ENCODE measurements around the gene GREM2. TPM values are rescaled to one million over a fixed set of nuclear protein-coding genes. Genes with fewer than 3 reads are reported as not detected.

Gene GREM2
- polyA plus RNA-seq, 2 donors, result 1.0 to 3.5 TPM

DNA sequence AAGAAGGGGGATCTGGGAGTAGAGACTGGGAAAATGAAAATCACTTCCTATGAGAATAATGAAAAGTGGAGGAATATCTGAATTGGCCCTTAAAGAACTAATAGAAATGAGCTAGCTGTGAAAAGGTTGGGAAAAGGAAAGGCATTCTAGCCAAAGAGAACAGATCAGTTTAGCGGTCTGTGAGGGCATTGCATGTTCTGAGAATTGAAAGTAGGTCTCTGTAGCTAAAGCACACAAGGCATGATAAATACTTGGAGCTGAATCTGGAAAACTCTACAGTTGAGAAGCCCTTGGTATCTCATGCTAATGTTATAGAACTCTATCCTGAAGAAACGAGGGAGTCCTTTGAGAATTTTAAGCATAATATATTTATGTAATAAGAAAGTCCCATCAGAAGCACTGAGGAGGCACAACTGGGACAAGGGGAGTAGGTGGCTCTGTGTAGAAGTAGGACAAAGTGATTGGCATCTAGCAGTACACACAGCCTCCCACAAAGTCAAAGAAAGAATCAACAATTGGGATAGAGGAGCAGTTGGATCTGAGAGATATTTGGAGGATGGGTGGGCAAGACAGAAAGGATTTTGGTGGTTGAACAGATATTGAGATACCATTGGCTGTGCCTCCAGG lies 78.7 kb downstream of the GREM2 start:
- H3K27me3 ChIP-seq (ENCODE audit: control insufficient read depth in 1 of 2, insufficient read depth in 2 of 2, low read length in 2 of 2), result no peaks in the 10 kb centered on the region
- no peaks in the 10 kb centered on the region for H3K36me3 ChIP-seq (ENCODE audit: control insufficient read depth in 2 of 2, insufficient read depth in 2 of 2, low read length in 1 of 2)
- H3K27ac ChIP-seq (ENCODE audit: low read depth in 2 of 2, low read length in 1 of 2), result no peak overlapping the region
- no peak overlapping the region for H3K4me3 ChIP-seq (ENCODE audit: low read depth in 1 of 2, low read length in 2 of 2)
- H3K9me3 ChIP-seq (ENCODE audit: control insufficient read depth in 2 of 2, insufficient read depth in 1 of 2, low read depth in 1 of 2, low read length in 1 of 2), result no peaks in the 10 kb centered on the region
- 63 to 73% methylated on average over 2 of the region's 2 CpGs for WGBS, 2 donors
- H3K4me1 ChIP-seq (ENCODE audit: control insufficient read depth in 2 of 2, insufficient read depth in 2 of 2, low read length in 1 of 2), result no peaks in the 10 kb centered on the region

DNA sequence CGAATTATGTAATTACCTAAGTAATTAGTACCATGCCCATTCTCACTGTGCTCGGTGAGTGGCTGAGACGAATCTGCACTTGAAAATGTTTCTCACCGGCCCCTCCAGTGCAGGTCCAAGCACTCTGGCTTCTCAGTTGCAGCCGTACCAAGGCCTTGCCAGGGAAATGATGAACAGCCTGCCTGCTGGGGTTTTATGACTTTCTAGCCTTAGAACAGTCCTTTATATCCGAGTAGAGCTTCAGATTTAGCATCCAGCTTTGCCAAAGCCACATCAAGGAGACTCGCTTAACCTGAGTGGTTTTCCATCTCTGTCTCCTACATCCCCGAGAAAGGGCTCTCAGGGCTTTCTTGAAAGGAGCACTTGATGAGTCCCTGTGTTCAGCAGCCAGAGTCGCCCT lies 83.4 kb downstream of the GREM2 start:
- Histone ChIP-seq H3K27ac (ENCODE audit: low read depth in 2 of 2, low read length in 1 of 2) (no peak overlapping the region), H3K4me3 (ENCODE audit: low read depth in 1 of 2, low read length in 2 of 2) (no peak overlapping the region), H3K9me3 (ENCODE audit: control insufficient read depth in 2 of 2, insufficient read depth in 1 of 2, low read depth in 1 of 2, low read length in 1 of 2) (peaks cover 0 to 4% of the 10 kb centered on the region in 2 donors), H3K27me3 (ENCODE audit: control insufficient read depth in 1 of 2, insufficient read depth in 2 of 2, low read length in 2 of 2) (no peaks in the 10 kb centered on the region), H3K36me3 (ENCODE audit: control insufficient read depth in 2 of 2, insufficient read depth in 2 of 2, low read length in 1 of 2) (no peaks in the 10 kb centered on the region), H3K4me1 (ENCODE audit: control insufficient read depth in 2 of 2, insufficient read depth in 2 of 2, low read length in 1 of 2) (no peaks in the 10 kb centered on the region)
- 71 to 75% methylated on average over 9 of the region's 9 CpGs for WGBS, 2 donors

DNA sequence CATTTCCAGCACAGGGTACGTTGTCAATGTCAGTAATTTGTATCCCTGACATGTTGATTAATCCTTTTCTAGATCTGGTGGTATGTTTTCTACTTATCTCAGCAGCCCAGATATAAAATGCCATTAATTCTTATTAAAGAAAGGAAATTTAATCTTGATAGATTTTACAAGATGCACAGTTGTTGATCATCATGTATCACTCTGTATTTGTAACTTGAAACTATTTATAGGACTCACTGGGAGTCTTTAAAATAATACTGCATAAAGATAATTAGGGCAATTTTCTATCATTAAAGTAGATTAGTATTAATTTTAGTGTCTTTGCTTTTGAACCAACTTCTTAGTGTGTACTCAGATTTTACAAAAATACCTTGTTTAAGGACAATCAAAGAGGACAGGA lies 84.9 kb downstream of the GREM2 start:
- Histone ChIP-seq H3K27ac (ENCODE audit: low read depth in 2 of 2, low read length in 1 of 2) (no peak overlapping the region), H3K4me3 (ENCODE audit: low read depth in 1 of 2, low read length in 2 of 2) (no peak overlapping the region), H3K4me1 (ENCODE audit: control insufficient read depth in 2 of 2, insufficient read depth in 2 of 2, low read length in 1 of 2) (no peaks in the 10 kb centered on the region), H3K9me3 (ENCODE audit: control insufficient read depth in 2 of 2, insufficient read depth in 1 of 2, low read depth in 1 of 2, low read length in 1 of 2) (peaks cover 0 to 4% of the 10 kb centered on the region in 2 donors), H3K27me3 (ENCODE audit: control insufficient read depth in 1 of 2, insufficient read depth in 2 of 2, low read length in 2 of 2) (no peaks in the 10 kb centered on the region), H3K36me3 (ENCODE audit: control insufficient read depth in 2 of 2, insufficient read depth in 2 of 2, low read length in 1 of 2) (no peaks in the 10 kb centered on the region)
- WGBS, 2 donors, result 49 to 52% methylated on average over 1 of the region's 1 CpG

DNA sequence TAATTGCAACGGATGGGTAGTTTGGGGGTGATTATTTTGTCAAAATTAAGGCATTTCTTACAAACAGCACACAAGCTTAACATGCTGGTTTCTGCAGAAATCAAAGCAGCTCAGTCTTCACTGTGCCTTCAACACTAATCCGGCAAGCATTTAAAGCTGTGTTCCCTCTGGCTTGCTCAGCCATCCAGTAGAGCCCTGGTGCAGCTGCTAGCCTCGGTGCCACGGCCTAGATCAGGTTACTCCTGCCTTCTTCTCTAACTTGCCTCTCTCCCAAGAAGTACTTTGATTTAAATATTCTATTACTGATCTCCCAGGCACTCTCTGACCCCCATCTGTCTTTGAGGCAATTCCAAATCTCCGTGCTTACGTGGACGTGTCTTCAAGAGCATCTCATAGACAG lies 85.6 kb downstream of the GREM2 start:
- Histone ChIP-seq H3K4me1 (ENCODE audit: control insufficient read depth in 2 of 2, insufficient read depth in 2 of 2, low read length in 1 of 2) (no peaks in the 10 kb centered on the region), H3K9me3 (ENCODE audit: control insufficient read depth in 2 of 2, insufficient read depth in 1 of 2, low read depth in 1 of 2, low read length in 1 of 2) (peaks cover 0 to 4% of the 10 kb centered on the region in 2 donors), H3K27ac (ENCODE audit: low read depth in 2 of 2, low read length in 1 of 2) (peak overlapping the region in 1 of 2 donors; percentile 3), H3K36me3 (ENCODE audit: control insufficient read depth in 2 of 2, insufficient read depth in 2 of 2, low read length in 1 of 2) (no peaks in the 10 kb centered on the region), H3K27me3 (ENCODE audit: control insufficient read depth in 1 of 2, insufficient read depth in 2 of 2, low read length in 2 of 2) (no peaks in the 10 kb centered on the region), H3K4me3 (ENCODE audit: low read depth in 1 of 2, low read length in 2 of 2) (no peak overlapping the region)
- WGBS, 2 donors, result 56 to 61% methylated on average over 7 of the region's 7 CpGs

DNA sequence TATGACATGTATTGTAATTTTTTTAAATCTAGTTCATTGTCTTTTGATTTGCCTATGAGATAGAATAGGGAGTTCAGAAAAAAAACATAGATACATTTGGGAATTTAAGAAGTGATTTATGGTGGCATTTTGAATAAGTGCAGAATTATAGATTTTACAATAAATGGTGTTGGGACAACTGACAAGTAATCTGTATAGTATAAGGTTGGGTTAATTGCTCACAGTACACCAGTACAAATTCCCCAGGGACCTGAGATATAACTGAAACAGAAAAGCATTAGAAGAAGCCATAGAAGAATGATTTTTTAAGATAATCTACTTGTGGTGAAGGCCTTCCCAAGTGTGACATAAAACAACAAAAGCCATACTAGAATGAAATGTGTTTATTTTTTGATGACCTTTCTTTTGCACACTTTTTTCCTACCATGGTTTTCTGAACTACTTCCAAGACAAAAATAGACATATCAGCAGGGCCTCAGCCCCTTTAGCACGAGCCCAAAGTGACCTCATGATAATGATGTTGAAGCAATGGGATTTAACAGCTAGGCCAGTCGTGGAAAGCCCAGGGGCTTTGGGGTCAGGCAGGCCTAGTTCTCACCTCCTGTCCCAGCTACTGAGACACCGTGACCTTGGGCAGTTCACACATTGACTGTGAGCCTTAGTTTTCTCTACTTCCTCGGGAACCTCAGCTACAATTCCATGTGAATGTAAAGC lies 87.4 kb downstream of the GREM2 start:
- Histone ChIP-seq H3K4me1 (ENCODE audit: control insufficient read depth in 2 of 2, insufficient read depth in 2 of 2, low read length in 1 of 2) (no peaks in the 10 kb centered on the region), H3K27me3 (ENCODE audit: control insufficient read depth in 1 of 2, insufficient read depth in 2 of 2, low read length in 2 of 2) (no peaks in the 10 kb centered on the region), H3K36me3 (ENCODE audit: control insufficient read depth in 2 of 2, insufficient read depth in 2 of 2, low read length in 1 of 2) (no peaks in the 10 kb centered on the region), H3K4me3 (ENCODE audit: low read depth in 1 of 2, low read length in 2 of 2) (no peak overlapping the region), H3K9me3 (ENCODE audit: control insufficient read depth in 2 of 2, insufficient read depth in 1 of 2, low read depth in 1 of 2, low read length in 1 of 2) (peaks cover 0 to 4% of the 10 kb centered on the region in 2 donors), H3K27ac (ENCODE audit: low read depth in 2 of 2, low read length in 1 of 2) (no peak overlapping the region)
- 49 to 55% methylated on average over 4 of the region's 4 CpGs for WGBS, 2 donors

DNA sequence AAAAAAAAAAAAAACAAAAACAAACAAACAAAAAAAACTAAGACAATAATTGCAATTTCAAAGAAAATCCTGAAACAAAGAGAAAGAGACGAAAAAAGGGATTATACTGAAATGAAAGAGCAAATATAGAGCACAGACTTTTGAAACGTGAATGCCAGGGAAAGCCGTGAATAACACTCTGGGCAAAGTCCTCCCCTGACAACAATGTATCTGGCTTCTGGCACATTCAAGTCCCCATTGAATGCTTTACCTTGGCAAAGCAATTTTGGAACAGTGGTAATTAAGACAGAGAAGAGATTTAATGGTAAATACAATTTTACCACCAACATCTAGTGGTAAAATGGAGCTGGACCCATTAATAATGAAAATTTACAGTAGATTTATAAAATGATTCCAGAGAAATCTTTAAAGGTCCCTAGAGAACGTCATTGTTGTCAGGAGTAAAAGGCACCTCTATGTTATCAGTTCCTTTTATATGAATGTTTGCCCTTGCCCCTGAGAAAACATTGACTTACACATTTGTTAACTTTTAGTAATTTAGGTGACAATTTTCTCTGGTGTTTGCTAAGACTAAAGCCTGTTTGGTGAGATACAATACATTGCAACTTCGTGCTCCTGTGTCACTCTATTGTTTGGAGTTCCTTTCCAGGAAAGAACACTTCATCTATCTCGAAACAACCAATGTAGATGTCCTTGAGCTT lies 89.7 kb downstream of the GREM2 start:
- no peak overlapping the region for H3K27ac ChIP-seq (ENCODE audit: low read depth in 2 of 2, low read length in 1 of 2)
- WGBS, 2 donors, result 47 to 48% methylated on average over 6 of the region's 6 CpGs

DNA sequence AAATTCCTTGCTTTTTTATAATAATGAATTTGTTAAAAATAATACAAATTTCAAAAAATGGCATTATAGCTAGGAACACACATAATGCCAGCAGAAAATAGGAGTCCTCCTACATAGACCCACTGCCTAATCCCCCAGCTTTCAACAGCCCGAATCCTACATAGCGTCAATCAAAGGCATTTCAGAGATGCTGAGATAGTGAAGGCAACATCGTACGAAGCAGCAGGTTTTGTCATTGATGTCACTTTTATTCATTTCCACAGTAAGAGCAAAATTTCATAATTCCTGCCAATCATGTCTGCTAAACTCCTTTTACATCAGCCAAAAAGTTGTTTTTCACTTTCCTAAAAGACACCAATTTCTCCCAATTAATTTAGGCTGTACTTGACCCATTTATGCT lies 94.1 kb downstream of the GREM2 start:
- Histone ChIP-seq H3K4me1 (ENCODE audit: control insufficient read depth in 2 of 2, insufficient read depth in 2 of 2, low read length in 1 of 2) (no peaks in the 10 kb centered on the region), H3K36me3 (ENCODE audit: control insufficient read depth in 2 of 2, insufficient read depth in 2 of 2, low read length in 1 of 2) (no peaks in the 10 kb centered on the region), H3K9me3 (ENCODE audit: control insufficient read depth in 2 of 2, insufficient read depth in 1 of 2, low read depth in 1 of 2, low read length in 1 of 2) (no peaks in the 10 kb centered on the region), H3K4me3 (ENCODE audit: low read depth in 1 of 2, low read length in 2 of 2) (no peak overlapping the region), H3K27me3 (ENCODE audit: control insufficient read depth in 1 of 2, insufficient read depth in 2 of 2, low read length in 2 of 2) (no peaks in the 10 kb centered on the region), H3K27ac (ENCODE audit: low read depth in 2 of 2, low read length in 1 of 2) (no peak overlapping the region)
- WGBS, 2 donors, result 82 to 84% methylated on average over 4 of the region's 4 CpGs

More for the DNA sequence above, 89.7 kb downstream of the GREM2 start:
- Histone ChIP-seq H3K4me3 (ENCODE audit: low read depth in 1 of 2, low read length in 2 of 2) (no peak overlapping the region), H3K9me3 (ENCODE audit: control insufficient read depth in 2 of 2, insufficient read depth in 1 of 2, low read depth in 1 of 2, low read length in 1 of 2) (peaks cover 0 to 4% of the 10 kb centered on the region in 2 donors), H3K4me1 (ENCODE audit: control insufficient read depth in 2 of 2, insufficient read depth in 2 of 2, low read length in 1 of 2) (no peaks in the 10 kb centered on the region), H3K36me3 (ENCODE audit: control insufficient read depth in 2 of 2, insufficient read depth in 2 of 2, low read length in 1 of 2) (no peaks in the 10 kb centered on the region), H3K27me3 (ENCODE audit: control insufficient read depth in 1 of 2, insufficient read depth in 2 of 2, low read length in 2 of 2) (no peaks in the 10 kb centered on the region)

DNA sequence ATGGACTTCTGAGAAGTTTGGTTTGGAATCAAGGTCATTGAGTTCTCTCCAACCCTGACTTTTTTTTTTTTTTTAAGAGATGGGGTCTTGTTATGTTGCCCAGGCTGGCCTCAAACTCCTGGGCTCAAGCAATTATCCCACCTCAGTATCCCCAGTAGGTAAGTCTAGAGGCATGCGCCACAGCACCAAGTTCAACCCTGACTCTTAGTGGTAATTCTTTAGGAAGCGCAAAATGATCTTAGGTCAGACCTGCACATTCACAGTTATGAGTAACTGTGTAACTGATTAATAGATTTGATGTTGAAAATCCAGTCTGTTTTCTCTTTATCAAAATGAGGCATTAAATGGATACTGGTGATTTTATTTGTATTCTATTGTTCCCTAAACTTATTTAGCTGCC lies 95.9 kb downstream of the GREM2 start:
- Histone ChIP-seq H3K9me3 (ENCODE audit: control insufficient read depth in 2 of 2, insufficient read depth in 1 of 2, low read depth in 1 of 2, low read length in 1 of 2) (no peaks in the 10 kb centered on the region), H3K27me3 (ENCODE audit: control insufficient read depth in 1 of 2, insufficient read depth in 2 of 2, low read length in 2 of 2) (no peaks in the 10 kb centered on the region), H3K36me3 (ENCODE audit: control insufficient read depth in 2 of 2, insufficient read depth in 2 of 2, low read length in 1 of 2) (no peaks in the 10 kb centered on the region), H3K4me3 (ENCODE audit: low read depth in 1 of 2, low read length in 2 of 2) (no peak overlapping the region), H3K27ac (ENCODE audit: low read depth in 2 of 2, low read length in 1 of 2) (no peak overlapping the region), H3K4me1 (ENCODE audit: control insufficient read depth in 2 of 2, insufficient read depth in 2 of 2, low read length in 1 of 2) (no peaks in the 10 kb centered on the region)
- WGBS, 2 donors, result 89 to 95% methylated on average over 2 of the region's 2 CpGs

DNA sequence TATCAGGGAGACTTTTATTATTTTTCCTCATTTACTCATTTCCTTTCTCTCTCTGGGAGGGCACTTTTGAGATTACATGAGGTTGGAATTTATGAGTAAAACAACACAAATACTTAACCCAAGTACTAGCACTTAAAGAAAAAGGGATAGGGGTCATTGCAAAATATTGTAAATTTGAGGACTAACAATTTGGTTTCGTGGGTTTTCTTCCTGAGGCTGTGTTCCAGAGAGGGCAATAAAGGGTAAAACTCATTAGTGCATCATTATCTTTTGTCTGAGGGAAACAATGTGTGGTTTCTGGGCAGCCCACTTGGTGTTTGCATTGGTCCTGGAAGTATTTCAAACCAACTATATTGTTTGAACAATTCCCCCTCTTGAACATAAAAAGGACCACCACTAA lies 96.5 kb downstream of the GREM2 start:
- Histone ChIP-seq H3K36me3 (ENCODE audit: control insufficient read depth in 2 of 2, insufficient read depth in 2 of 2, low read length in 1 of 2) (no peaks in the 10 kb centered on the region), H3K9me3 (ENCODE audit: control insufficient read depth in 2 of 2, insufficient read depth in 1 of 2, low read depth in 1 of 2, low read length in 1 of 2) (no peaks in the 10 kb centered on the region), H3K4me3 (ENCODE audit: low read depth in 1 of 2, low read length in 2 of 2) (no peak overlapping the region), H3K4me1 (ENCODE audit: control insufficient read depth in 2 of 2, insufficient read depth in 2 of 2, low read length in 1 of 2) (no peaks in the 10 kb centered on the region), H3K27ac (ENCODE audit: low read depth in 2 of 2, low read length in 1 of 2) (no peak overlapping the region), H3K27me3 (ENCODE audit: control insufficient read depth in 1 of 2, insufficient read depth in 2 of 2, low read length in 2 of 2) (no peaks in the 10 kb centered on the region)
- WGBS, 2 donors, result 31 to 43% methylated on average over 1 of the region's 1 CpG

Measured in esophagus (tissue), 2 donors.